ENCODE results near the gene HIF1AN.

HIF1AN gene

DNA sequence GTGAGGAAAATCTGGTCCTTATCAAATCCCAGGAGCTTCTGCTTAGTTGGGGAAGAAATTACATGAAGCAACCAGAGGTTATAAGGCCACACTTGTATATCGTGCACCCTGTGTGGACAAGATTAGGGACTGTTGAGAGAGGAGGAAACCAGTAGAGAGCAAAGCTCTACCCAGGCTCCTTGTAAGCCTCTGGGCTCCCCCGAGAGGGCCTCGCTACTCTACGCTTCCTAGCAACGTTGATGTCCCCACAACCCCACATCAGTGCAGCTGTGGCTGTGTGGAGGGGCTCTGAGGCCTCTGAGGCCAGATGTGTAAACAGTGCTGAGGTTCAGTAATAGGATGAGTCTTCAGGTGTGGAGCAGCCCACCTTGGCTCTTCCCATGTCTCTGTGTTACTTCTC, 16.0 kb downstream of the HIF1AN start:
- DNase-seq (ENCODE audit: low spot score) = no peak
- TF ChIP-seq, protein P1, sequence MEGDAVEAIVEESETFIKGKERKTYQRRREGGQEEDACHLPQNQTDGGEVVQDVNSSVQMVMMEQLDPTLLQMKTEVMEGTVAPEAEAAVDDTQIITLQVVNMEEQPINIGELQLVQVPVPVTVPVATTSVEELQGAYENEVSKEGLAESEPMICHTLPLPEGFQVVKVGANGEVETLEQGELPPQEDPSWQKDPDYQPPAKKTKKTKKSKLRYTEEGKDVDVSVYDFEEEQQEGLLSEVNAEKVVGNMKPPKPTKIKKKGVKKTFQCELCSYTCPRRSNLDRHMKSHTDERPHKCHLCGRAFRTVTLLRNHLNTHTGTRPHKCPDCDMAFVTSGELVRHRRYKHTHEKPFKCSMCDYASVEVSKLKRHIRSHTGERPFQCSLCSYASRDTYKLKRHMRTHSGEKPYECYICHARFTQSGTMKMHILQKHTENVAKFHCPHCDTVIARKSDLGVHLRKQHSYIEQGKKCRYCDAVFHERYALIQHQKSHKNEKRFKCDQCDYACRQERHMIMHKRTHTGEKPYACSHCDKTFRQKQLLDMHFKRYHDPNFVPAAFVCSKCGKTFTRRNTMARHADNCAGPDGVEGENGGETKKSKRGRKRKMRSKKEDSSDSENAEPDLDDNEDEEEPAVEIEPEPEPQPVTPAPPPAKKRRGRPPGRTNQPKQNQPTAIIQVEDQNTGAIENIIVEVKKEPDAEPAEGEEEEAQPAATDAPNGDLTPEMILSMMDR (IDR thresholded peaks at IDR 0.05; ENCODE audit: extremely low read depth, missing control alignments) = no peak

DNA sequence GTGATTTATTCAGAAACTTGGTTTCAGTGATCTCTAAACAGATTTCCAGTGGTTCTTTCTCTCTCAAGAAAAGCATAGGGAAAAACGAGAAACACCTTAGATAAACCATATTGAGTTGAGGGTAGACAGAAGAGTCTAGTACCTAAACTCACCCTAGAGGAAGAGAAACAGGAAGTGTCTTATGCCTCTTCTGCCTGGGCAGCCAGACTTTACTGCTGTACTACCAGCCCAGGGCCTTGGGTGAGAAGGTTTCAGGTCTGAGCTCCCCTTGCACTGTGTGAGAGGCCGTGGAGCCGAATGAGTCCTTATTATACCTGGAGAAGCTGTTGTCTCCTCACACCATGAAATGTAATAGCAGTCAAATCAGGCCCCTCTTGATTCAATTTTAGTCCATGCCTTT, 18.2 kb downstream of the HIF1AN start:
- no peak for DNase-seq (ENCODE audit: low spot score)
- TF ChIP-seq, protein P1 (IDR thresholded peaks at IDR 0.05; ENCODE audit: extremely low read depth, missing control alignments) = no peak

DNA sequence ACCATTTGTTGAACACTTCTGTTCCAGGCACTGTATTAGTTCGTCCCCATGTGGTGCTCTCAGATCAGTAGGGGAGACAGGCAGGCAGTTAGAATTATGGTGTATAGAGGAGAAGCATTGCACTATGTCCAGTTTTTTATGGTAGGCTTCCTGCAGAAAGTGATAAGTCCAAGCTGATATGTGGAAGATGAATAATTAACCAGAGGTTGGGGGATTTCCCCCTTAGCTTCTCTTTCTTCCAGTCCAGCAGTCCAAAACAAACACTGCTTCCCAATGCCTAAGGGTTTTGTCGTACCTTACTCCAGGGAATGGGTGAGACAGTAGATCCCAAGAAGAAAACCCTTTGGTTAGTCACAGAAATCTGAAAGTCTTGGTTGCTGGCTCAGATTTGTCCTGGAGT, 19.2 kb downstream of the HIF1AN start:
- TF ChIP-seq, protein P1 (IDR thresholded peaks at IDR 0.05; ENCODE audit: extremely low read depth, missing control alignments) = no peak
- DNase-seq (ENCODE audit: low spot score) = no peak

DNA sequence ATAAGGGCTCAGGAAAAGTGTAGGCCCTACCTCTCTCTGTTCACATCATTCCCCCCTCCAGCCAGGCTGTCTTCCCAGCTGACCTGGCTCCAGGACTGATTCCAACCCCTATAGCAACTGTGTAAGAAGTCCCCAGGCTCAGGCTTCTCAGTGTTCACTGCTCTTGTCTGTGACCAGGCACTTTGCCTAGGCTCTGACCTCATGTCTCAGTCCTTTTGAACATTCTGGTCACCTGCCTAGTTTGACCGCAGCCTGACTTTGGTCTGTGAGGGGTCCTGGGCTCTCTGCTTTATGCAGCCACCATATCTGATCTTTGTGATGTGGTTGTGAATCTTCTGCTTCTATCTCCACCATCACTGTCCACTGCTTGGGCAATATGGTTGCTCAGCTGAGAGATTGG, 24.5 kb downstream of the HIF1AN start:
- no peak for DNase-seq (ENCODE audit: low spot score)
- TF ChIP-seq, protein P1 (IDR thresholded peaks at IDR 0.05; ENCODE audit: extremely low read depth, missing control alignments) = no peak

DNA sequence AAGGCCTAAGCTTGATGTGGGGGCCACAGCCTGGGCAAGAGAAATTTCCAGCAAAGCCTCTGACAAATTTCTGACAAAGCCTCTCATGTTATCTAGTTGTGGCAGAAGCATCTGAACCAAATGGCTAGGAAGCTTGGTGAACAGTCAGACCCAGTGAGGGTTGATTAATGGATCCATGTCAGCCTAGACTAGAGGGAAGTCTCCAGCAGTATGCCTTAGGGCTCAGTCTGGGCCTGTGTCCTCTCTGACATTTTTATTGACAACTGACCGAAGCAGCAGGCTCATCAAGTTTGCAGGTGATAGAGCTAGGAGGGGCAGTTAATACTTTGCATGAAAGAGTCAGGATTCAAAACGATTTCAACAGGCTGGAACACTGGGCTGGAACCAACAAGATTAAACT, 25.3 kb downstream of the HIF1AN start:
- TF ChIP-seq, protein P1 (IDR thresholded peaks at IDR 0.05; ENCODE audit: extremely low read depth, missing control alignments) = no peak
- DNase-seq (ENCODE audit: low spot score) = no peak

DNA sequence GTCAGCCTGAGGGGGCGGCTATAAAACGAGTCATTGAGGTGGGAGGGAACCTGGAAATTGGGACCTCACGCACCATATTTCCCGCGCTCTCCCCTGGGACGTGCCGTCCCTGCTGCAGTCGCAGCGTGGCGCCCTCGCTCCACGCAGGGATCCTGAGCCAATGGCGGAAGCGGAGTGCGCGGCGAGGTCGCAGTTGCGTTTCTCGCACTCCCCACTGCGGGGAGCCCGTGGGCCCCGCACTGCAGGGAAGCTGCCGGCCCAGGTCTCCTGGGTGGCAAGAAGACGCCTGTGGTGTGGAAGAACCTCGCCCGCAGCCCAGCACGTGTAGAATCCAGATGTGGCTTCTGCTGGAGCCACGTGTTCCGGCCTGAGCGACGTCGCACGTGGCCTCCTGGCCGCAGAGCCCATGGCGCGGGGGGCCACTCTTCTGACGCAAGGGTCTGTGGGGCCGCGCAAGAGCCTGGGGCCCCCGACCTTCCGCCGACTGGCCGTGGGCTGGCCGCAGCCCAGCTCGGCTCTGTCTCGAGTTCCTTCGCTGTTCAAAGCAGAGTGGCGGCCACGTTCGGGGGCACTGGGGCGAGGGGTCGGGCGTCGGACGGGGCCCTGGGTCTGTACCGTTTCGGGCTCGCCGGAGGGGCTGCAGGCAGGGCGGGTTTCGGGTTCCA, 26.4 kb downstream of the HIF1AN start:
- peak; percentile 89 for DNase-seq (ENCODE audit: low spot score)
- TF ChIP-seq, protein P1 (IDR thresholded peaks at IDR 0.05; ENCODE audit: extremely low read depth, missing control alignments) = peak; percentile 91

DNA sequence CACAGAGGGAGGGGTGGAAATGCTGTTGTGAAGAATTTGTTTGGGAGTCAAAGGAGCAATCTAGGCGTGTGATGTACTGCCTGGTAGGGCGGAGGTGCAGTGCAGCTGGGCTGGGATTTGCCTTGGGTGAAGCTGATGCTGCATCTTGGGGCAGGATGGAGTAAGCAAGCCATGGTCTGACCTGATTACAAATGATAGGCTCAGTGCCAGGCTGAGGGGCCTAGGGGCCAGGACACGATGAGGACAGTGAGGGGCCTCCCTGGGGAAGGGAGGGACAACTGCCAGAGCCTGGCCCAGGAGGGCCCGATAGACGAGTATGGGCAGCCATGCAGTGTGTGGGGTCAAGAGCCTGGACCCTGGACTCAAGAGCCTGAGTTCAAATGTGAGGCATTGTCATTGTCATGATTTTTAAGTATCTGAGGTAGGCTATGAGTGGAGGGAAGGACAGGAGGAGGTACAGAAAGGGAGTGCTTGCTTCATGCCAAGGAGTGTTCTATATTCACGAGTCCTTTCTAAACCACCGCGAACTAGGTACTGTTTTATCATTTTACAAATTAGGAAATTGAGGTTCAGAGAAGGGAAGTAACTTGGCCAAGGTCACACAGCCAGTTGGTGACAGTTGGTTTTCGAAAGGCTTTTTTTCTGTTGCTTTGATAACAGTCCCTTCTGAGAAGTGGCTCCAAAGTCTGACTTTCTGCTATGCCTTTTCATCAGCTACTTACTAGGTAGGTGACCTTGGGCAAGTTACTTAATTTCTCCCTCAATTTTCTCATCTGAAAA, 29.7 kb downstream of the HIF1AN start:
- no peak for DNase-seq (ENCODE audit: low spot score)
- TF ChIP-seq, protein P1 (IDR thresholded peaks at IDR 0.05; ENCODE audit: extremely low read depth, missing control alignments) = no peak

Data from GM20000 (cell line).